HEK293 (cell line): ENCODE measurements around the gene ACMSD.
"Not testable (repeated sequence)": the region's sequence is repeated elsewhere in the genome, so short reads cannot be mapped to it uniquely, and the experiment has no call there.

Experiments used
- CTCF ChIA-PET: fragments of 350-600 bp; formaldehyde crosslinking; extraction: SDS; loops from one replicate; lab custom pipeline; 2021; ENCODE audit warnings: antibody characterized with exemption; lab: Yijun Ruan, JAX
- POLR2A ChIA-PET: fragments of 300-600 bp; formaldehyde crosslinking; extraction: SDS; loops from one replicate; lab custom pipeline; 2020; ENCODE audit warnings: antibody characterized with exemption, inconsistent platforms; lab: Yijun Ruan, JAX
- H3K27ac ChIP-seq: fragments of 200-500 bp; sonication (Bioruptor generic); 2 replicates; pipeline ENCODE4 v1.5.1; 2014; ENCODE audit warnings: low read depth, low read length, control low read depth, inconsistent platforms; ENCODE audit errors: extremely low read depth
- H3K36me3 ChIP-seq, 2 experiments: fragments of 200-500 bp in 1 of 2; sonication (Bioruptor generic) in 1 of 2; 1 replicate in 1 of 2; 2 replicates in 1 of 2; pipeline ENCODE4 v1.5.1; 2014 to 2017; ENCODE audit warnings: inconsistent platforms in 2 of 2, low read length in 2 of 2; ENCODE audit not compliant: control insufficient read depth in 2 of 2, insufficient read depth in 1 of 2
- H3K4me1 ChIP-seq: fragments of 200-500 bp; sonication (Bioruptor generic); 2 replicates; pipeline ENCODE4 v1.5.1; 2014; ENCODE audit warnings: mild to moderate bottlenecking, low read length, inconsistent platforms; ENCODE audit not compliant: control insufficient read depth, insufficient read depth
- H3K4me3 ChIP-seq: 2 replicates; pipeline ENCODE4 v1.5.1; 2011; ENCODE audit warnings: low read depth, mild to moderate bottlenecking, control low read depth, low read length, moderate library complexity
- H3K9me3 ChIP-seq: fragments of 200-500 bp; sonication (Bioruptor generic); 2 replicates; pipeline ENCODE4 v1.5.1; 2014; ENCODE audit warnings: low read depth, low read length, inconsistent platforms; ENCODE audit not compliant: control insufficient read depth, insufficient read depth
- GLIS1 ChIP-seq: fragments of 450-650 bp; formaldehyde crosslinking; IDR thresholded peaks from 2 replicates; pipeline ENCODE4 v1.5.1; 2016; ENCODE audit warnings: missing biosample characterization, missing genetic modification characterization
- HOXA7 ChIP-seq: sonication (generic); formaldehyde crosslinking; IDR thresholded peaks from 2 replicates; pipeline ENCODE4 v1.8.1; 2022; ENCODE audit warnings: missing genetic modification reagents, borderline replicate concordance
- KLF10 ChIP-seq: fragments of 450-650 bp; IDR thresholded peaks from 2 replicates; pipeline ENCODE4 v1.5.1; 2018; ENCODE audit warnings: missing biosample characterization, mild to moderate bottlenecking, missing genetic modification characterization
- KLF9 ChIP-seq: fragments of 450-650 bp; formaldehyde crosslinking; IDR thresholded peaks from 2 replicates; pipeline ENCODE4 v1.5.1; 2016; ENCODE audit warnings: missing biosample characterization, missing genetic modification characterization, low read depth
- SP2 ChIP-seq: fragments of 450-650 bp; formaldehyde crosslinking; IDR thresholded peaks from 2 replicates; pipeline ENCODE4 v1.5.1; 2016; ENCODE audit warnings: missing biosample characterization, missing genetic modification characterization
- TCF7L2 ChIP-seq: IDR thresholded peaks from 2 replicates; pipeline ENCODE4 v1.6.1; 2011; ENCODE audit warnings: low read depth, mild to moderate bottlenecking, inconsistent platforms, low read length, moderate library complexity, borderline replicate concordance
- ZBTB17 ChIP-seq: fragments of 450-650 bp; formaldehyde crosslinking; IDR thresholded peaks from 2 replicates; pipeline ENCODE4 v1.5.1; 2016; ENCODE audit warnings: missing biosample characterization, missing genetic modification characterization
- ZFP69B ChIP-seq: fragments of 450-650 bp; formaldehyde crosslinking; IDR thresholded peaks from 2 replicates; pipeline ENCODE4 v1.5.1; 2016; ENCODE audit warnings: missing biosample characterization, missing genetic modification characterization
- ZNF223 ChIP-seq: fragments of 450-650 bp; formaldehyde crosslinking; IDR thresholded peaks from 2 replicates; pipeline ENCODE4 v1.5.1; 2016; ENCODE audit warnings: missing biosample characterization, missing genetic modification characterization
- ZNF24 ChIP-seq: fragments of 450-650 bp; formaldehyde crosslinking; IDR thresholded peaks from 2 replicates; pipeline ENCODE4 v1.5.1; 2016; ENCODE audit warnings: missing biosample characterization, missing genetic modification characterization
- ZNF302 ChIP-seq: fragments of 450-650 bp; formaldehyde crosslinking; IDR thresholded peaks from 2 replicates; pipeline ENCODE4 v1.5.1; 2016; ENCODE audit warnings: missing biosample characterization, missing genetic modification characterization, low read depth
- ZNF311 ChIP-seq: fragments of 450-650 bp; formaldehyde crosslinking; IDR thresholded peaks from 2 replicates; pipeline ENCODE4 v1.5.1; 2017; ENCODE audit warnings: missing biosample characterization, missing genetic modification characterization, borderline replicate concordance
- ZNF335 ChIP-seq: fragments of 450-650 bp; formaldehyde crosslinking; conservative IDR thresholded peaks from 2 replicates; pipeline ENCODE4 v1.5.1; 2016; ENCODE audit warnings: missing biosample characterization, missing genetic modification characterization
- ZNF391 ChIP-seq: fragments of 450-650 bp; formaldehyde crosslinking; IDR thresholded peaks from 2 replicates; pipeline ENCODE4 v1.5.1; 2016; ENCODE audit warnings: low read depth, missing biosample characterization, missing genetic modification characterization, borderline replicate concordance
- ZNF529 ChIP-seq: fragments of 450-650 bp; formaldehyde crosslinking; IDR thresholded peaks from 2 replicates; pipeline ENCODE4 v1.5.1; 2017; ENCODE audit warnings: missing genetic modification characterization, missing biosample characterization; ENCODE audit not compliant: insufficient replicate concordance
- ZNF530 ChIP-seq: fragments of 450-650 bp; formaldehyde crosslinking; IDR thresholded peaks from 2 replicates; pipeline ENCODE4 v1.5.1; 2016; ENCODE audit warnings: low read depth, missing biosample characterization, missing genetic modification characterization
- ZNF658 ChIP-seq: fragments of 450-650 bp; formaldehyde crosslinking; IDR thresholded peaks from 2 replicates; pipeline ENCODE4; 2016; ENCODE audit warnings: missing biosample characterization, missing genetic modification characterization
- ZNF660 ChIP-seq: fragments of 450-650 bp; IDR thresholded peaks from 2 replicates; pipeline ENCODE4 v1.5.1; 2018; ENCODE audit warnings: missing biosample characterization, mild to moderate bottlenecking, missing genetic modification characterization
- ZNF664 ChIP-seq: fragments of 450-650 bp; formaldehyde crosslinking; IDR thresholded peaks from 2 replicates; pipeline ENCODE4 v1.5.1; 2016; ENCODE audit warnings: missing biosample characterization, missing genetic modification characterization
- ZNF670 ChIP-seq: fragments of 450-650 bp; formaldehyde crosslinking; IDR thresholded peaks from 2 replicates; pipeline ENCODE4 v1.5.1; 2016; ENCODE audit warnings: missing biosample characterization, missing genetic modification characterization, low read depth
- ZNF677 ChIP-seq: fragments of 450-650 bp; IDR thresholded peaks from 2 replicates; pipeline ENCODE4 v1.5.0; 2018; ENCODE audit warnings: missing biosample characterization, mild to moderate bottlenecking, missing genetic modification characterization, moderate library complexity
- ZNF777 ChIP-seq: fragments of 450-650 bp; formaldehyde crosslinking; IDR thresholded peaks from 2 replicates; pipeline ENCODE4 v1.5.1; 2017; ENCODE audit warnings: missing biosample characterization, missing genetic modification characterization, borderline replicate concordance
- TF ChIP-seq, protein P1 (sequence below): fragments of 450-650 bp; formaldehyde crosslinking; IDR thresholded peaks from 2 replicates; pipeline ENCODE4 v1.5.1; 2016; ENCODE audit warnings: missing biosample characterization, missing genetic modification characterization
- TF ChIP-seq, protein P2 (sequence below): fragments of 450-650 bp; formaldehyde crosslinking; IDR thresholded peaks from 2 replicates; pipeline ENCODE4 v1.5.1; 2016; ENCODE audit warnings: missing biosample characterization, missing genetic modification characterization
- TF ChIP-seq, protein P3 (sequence below): fragments of 450-650 bp; formaldehyde crosslinking; IDR thresholded peaks from 2 replicates; pipeline ENCODE4 v1.5.1; 2016; ENCODE audit warnings: missing biosample characterization, missing genetic modification characterization
- TF ChIP-seq, protein P4 (sequence below): fragments of 450-650 bp; formaldehyde crosslinking; IDR thresholded peaks from 2 replicates; pipeline ENCODE4 v1.5.1; 2017; ENCODE audit warnings: missing biosample characterization, mild to moderate bottlenecking, missing genetic modification characterization, moderate library complexity
- TF ChIP-seq, protein P5 (sequence below): fragments of 450-650 bp; formaldehyde crosslinking; IDR thresholded peaks from 2 replicates; pipeline ENCODE4 v1.5.1; 2016; ENCODE audit warnings: missing biosample characterization, missing genetic modification characterization

Gene ACMSD

DNA sequence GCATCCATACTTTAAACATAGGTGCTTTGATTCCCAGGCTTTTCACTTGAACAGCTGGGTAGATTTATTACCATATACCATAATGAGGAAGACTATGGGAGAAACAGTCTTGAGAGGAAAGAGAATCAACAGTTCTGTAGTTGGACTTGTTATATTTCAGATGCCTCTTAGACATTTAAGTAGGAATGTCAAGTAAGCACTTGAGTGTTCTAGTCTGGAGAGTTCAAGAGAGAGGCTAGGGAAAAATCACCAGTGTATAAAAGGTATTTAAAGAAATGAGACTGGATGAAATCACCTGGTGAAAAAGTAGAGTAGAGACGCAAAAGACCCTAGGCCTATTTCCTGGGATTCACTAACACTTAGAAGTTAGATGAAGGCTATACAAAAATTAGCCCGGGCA, 66.8 kb downstream of the ACMSD start:
- POLR2A ChIA-PET = no interaction called here
- CTCF ChIA-PET = interaction anchor here (0.6 kb wide), 1 partner anchor 1047 kb away, joined by 4 read pairs; no protein-coding TSS in a partner anchor

DNA sequence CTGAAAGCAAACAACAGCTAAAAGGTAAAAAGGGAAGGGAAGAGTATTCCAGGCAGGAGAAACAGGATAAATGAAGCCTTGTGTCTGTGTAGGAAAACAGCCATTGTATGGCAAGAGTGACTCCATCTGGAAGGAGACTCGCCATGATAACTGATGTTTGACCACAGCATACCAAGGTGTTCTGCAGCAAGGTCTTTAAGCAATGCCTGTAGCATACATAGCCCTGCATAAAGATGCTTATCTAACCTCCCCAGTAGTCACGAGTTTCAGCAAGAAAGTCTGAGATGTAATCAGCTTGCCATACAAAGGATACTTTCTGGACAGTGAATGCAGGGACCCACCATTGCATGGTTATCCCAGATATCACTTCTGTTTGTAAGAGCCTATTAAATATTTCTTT, 68.3 kb downstream of the ACMSD start:
- no peak overlapping the region for H3K27ac ChIP-seq
- no peaks in the 10 kb centered on the region for H3K4me1 ChIP-seq

More for the DNA sequence above, 66.8 kb downstream of the ACMSD start:
- no peaks in the 10 kb centered on the region for H3K36me3 ChIP-seq
- no peaks in the 10 kb centered on the region for H3K9me3 ChIP-seq
- no peak overlapping the region for H3K4me3 ChIP-seq
- no peaks in the 10 kb centered on the region for H3K4me1 ChIP-seq
- TF ChIP-seq ZNF335 (tag by site-specific recombination) = no peak
- TF ChIP-seq ZNF530 (tag by site-specific recombination) = no peak
- no peak for TF ChIP-seq HOXA7 (CRISPR knock-in tag)
- TF ChIP-seq KLF10 (tag by site-specific recombination) = no peak
- TF ChIP-seq, protein P1, sequence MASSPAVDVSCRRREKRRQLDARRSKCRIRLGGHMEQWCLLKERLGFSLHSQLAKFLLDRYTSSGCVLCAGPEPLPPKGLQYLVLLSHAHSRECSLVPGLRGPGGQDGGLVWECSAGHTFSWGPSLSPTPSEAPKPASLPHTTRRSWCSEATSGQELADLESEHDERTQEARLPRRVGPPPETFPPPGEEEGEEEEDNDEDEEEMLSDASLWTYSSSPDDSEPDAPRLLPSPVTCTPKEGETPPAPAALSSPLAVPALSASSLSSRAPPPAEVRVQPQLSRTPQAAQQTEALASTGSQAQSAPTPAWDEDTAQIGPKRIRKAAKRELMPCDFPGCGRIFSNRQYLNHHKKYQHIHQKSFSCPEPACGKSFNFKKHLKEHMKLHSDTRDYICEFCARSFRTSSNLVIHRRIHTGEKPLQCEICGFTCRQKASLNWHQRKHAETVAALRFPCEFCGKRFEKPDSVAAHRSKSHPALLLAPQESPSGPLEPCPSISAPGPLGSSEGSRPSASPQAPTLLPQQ (tag by site-specific recombination) = no peak
- no peak for TF ChIP-seq TCF7L2
- TF ChIP-seq ZNF302 = no peak
- TF ChIP-seq ZNF658 (tag by site-specific recombination) = no peak
- TF ChIP-seq GLIS1 (tag by site-specific recombination) = no peak
- TF ChIP-seq, protein P2, sequence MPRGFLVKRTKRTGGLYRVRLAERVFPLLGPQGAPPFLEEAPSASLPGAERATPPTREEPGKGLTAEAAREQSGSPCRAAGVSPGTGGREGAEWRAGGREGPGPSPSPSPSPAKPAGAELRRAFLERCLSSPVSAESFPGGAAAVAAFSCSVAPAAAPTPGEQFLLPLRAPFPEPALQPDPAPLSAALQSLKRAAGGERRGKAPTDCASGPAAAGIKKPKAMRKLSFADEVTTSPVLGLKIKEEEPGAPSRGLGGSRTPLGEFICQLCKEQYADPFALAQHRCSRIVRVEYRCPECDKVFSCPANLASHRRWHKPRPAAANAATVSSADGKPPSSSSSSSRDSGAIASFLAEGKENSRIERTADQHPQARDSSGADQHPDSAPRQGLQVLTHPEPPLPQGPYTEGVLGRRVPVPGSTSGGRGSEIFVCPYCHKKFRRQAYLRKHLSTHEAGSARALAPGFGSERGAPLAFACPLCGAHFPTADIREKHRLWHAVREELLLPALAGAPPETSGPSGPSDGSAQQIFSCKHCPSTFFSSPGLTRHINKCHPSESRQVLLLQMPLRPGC (tag by site-specific recombination) = no peak
- H3K27ac ChIP-seq = no peak overlapping the region

DNA sequence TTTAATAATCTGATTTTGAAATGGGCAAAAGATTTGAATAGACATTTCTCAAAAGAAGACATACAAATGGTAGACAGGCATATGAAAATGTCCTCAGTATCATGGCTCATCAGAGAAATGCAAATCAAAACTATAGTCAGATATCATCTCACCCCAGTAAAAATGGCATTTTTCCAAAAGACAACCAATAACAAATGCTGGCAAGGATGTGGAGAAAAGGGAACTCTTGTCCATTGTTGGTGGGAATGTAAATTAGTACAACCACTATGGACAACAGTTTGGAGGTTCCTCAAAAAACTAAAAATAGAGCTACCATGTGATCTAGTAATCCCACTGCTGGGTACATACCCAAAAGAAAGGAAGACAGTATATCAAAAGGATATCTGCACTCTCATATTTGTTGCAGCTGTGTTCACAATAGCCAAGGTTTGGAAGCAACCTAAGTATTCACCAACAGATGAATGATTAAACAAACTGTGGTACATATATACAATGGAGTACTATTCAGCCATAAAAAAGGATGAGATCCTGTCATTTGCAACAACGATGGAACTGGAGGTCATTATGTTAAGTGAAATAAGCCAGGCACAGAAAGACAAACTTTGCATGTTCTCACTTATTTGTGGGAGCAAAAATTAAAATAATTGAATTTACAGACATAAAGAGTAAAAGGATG, 69.2 kb downstream of the ACMSD start:
- H3K9me3 ChIP-seq, H3K4me3 ChIP-seq, H3K36me3 ChIP-seq, POLR2A ChIA-PET, CTCF ChIA-PET, H3K27ac ChIP-seq, H3K4me1 ChIP-seq: not testable (repeated sequence)

More for the DNA sequence above, 68.3 kb downstream of the ACMSD start:
- Histone ChIP-seq H3K9me3 (no peaks in the 10 kb centered on the region), H3K36me3 (no peaks in the 10 kb centered on the region), H3K4me3 (no peak overlapping the region)
- ChIA-PET POLR2A (no interaction called here), CTCF (no interaction called here)
- no peak for TF ChIP-seq ZNF311 (tag by site-specific recombination)
- TF ChIP-seq ZNF677 (tag by site-specific recombination) = no peak
- TF ChIP-seq ZNF777 (tag by site-specific recombination) = no peak
- no peak for TF ChIP-seq ZNF391 (tag by site-specific recombination)
- TF ChIP-seq, protein P3, sequence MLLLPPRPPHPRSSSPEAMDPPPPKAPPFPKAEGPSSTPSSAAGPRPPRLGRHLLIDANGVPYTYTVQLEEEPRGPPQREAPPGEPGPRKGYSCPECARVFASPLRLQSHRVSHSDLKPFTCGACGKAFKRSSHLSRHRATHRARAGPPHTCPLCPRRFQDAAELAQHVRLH (tag by site-specific recombination) = no peak
- TF ChIP-seq ZNF670 (tag by site-specific recombination) = no peak
- TF ChIP-seq KLF9 (tag by site-specific recombination) = no peak
- TF ChIP-seq, protein P4, sequence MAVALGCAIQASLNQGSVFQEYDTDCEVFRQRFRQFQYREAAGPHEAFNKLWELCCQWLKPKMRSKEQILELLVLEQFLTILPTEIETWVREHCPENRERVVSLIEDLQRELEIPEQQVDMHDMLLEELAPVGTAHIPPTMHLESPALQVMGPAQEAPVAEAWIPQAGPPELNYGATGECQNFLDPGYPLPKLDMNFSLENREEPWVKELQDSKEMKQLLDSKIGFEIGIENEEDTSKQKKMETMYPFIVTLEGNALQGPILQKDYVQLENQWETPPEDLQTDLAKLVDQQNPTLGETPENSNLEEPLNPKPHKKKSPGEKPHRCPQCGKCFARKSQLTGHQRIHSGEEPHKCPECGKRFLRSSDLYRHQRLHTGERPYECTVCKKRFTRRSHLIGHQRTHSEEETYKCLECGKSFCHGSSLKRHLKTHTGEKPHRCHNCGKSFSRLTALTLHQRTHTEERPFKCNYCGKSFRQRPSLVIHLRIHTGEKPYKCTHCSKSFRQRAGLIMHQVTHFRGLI (tag by site-specific recombination) = no peak
- TF ChIP-seq ZFP69B (tag by site-specific recombination) = no peak
- no peak for TF ChIP-seq ZNF529 (tag by site-specific recombination)
- no peak for TF ChIP-seq TCF7L2
- TF ChIP-seq SP2 (tag by site-specific recombination) = no peak
- TF ChIP-seq, protein P5, sequence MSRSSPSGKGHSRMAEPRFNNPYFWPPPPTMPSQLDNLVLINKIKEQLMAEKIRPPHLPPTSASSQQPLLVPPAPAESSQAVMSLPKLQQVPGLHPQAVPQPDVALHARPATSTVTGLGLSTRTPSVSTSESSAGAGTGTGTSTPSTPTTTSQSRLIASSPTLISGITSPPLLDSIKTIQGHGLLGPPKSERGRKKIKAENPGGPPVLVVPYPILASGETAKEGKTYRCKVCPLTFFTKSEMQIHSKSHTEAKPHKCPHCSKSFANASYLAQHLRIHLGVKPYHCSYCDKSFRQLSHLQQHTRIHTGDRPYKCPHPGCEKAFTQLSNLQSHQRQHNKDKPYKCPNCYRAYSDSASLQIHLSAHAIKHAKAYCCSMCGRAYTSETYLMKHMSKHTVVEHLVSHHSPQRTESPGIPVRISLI = no peak
- TF ChIP-seq ZNF24 (tag by site-specific recombination) = no peak
- no peak for TF ChIP-seq ZNF658 (tag by site-specific recombination)
- TF ChIP-seq ZBTB17 (tag by site-specific recombination) = no peak
- TF ChIP-seq ZNF660 (tag by site-specific recombination) = no peak
- no peak for TF ChIP-seq ZNF664 (tag by site-specific recombination)
- TF ChIP-seq ZNF223 (tag by site-specific recombination) = no peak
